Parathyroid adenoma (tissue), 2 donors: ENCODE data around the gene INPP5K.

Source experiments
- H2AFZ ChIP-seq: fragments of 300-600 bp; sonication (generic); one replicate; pipeline ENCODE4 v1.7.0; 2017; ENCODE audit warnings: antibody characterized with exemption, mild to moderate bottlenecking
- H3K27ac ChIP-seq: fragments of 300-600 bp; sonication (generic); one replicate; pipeline ENCODE4 v1.7.0; 2017
- H3K27me3 ChIP-seq: fragments of 300-600 bp; sonication (generic); one replicate; pipeline ENCODE4 v1.7.0; 2017; ENCODE audit warnings: low read length; ENCODE audit not compliant: control insufficient read depth, insufficient read depth
- H3K36me3 ChIP-seq: fragments of 300-600 bp; sonication (generic); one replicate; pipeline ENCODE4 v1.7.0; 2017; ENCODE audit warnings: low read length; ENCODE audit not compliant: control insufficient read depth, insufficient read depth
- H3K4me1 ChIP-seq: fragments of 300-600 bp; sonication (generic); one replicate; pipeline ENCODE4 v1.7.0; 2017; ENCODE audit warnings: control low read depth
- H3K4me2 ChIP-seq: fragments of 300-600 bp; sonication (generic); one replicate; pipeline ENCODE4 v1.7.0; 2017; ENCODE audit warnings: low read length
- H3K4me3 ChIP-seq: fragments of 300-600 bp; sonication (generic); one replicate; pipeline ENCODE4 v1.7.0; 2017; ENCODE audit warnings: low read depth, low read length
- H3K79me2 ChIP-seq: fragments of 300-600 bp; sonication (generic); one replicate; pipeline ENCODE4 v1.7.0; 2017; ENCODE audit warnings: control low read depth
- H3K9ac ChIP-seq: fragments of 300-600 bp; sonication (generic); one replicate; pipeline ENCODE4 v1.7.0; 2017; ENCODE audit warnings: mild to moderate bottlenecking
- H3K9me3 ChIP-seq: fragments of 300-600 bp; sonication (generic); one replicate; pipeline ENCODE4 v1.7.0; 2017; ENCODE audit warnings: low read length; ENCODE audit not compliant: control insufficient read depth
- TF ChIP-seq, protein P1 (sequence below): fragments of 300-600 bp; sonication (generic); IDR thresholded peaks from one replicate; pipeline ENCODE4 v1.7.0; 2017; ENCODE audit warnings: antibody characterized with exemption, mild to moderate bottlenecking
- donor health status: primary hyperparathyroidism.

INPP5K gene

DNA sequence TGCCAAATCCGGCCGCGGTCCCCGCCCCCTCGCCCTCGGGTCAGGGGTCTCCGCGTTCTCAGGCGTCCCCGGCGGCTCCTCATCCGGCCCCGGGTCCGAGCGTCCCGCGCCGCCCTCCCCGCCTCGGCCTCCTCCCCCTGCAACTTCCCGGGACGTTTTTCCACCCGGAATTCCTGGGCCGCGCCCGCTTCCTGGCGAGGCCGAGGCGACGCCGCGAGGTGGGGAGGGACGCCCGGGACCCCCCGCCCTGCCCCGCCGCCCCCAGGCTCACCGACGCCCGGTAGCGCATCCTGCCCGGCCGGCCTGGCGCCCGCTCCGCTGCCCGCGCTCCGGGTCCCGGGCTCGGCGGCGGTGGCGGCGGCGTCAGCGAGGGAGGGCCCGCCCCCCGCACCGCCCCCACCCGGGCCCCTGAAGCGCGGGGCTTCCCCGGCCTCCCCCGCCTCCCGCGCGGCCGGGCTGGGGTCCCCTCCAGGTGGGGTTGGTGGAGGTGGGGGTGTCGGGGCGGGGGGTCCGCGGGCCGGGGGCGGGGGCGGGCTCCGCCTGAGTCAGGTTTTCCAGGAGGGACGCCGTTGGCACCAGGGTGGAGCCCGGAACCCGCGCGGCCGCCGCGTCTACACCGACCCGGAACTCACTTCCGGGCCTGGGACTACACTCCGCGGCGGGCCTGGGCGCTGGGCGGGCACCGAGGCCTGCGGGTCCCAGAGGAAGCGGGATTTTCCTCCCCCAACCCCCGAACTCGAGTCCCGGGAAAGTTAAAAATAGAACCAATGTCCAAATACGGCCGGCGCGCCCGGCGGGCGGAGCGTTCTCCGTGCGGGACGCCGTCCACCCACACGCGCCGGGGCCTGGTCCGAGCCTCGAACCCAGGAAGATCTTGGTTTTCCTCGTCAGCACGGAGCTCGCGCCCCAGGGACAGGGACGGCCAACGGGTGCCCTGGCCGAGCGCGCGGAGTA lies 30.7 kb downstream of the INPP5K start:
- H3K4me1 ChIP-seq = peaks cover 7% of the 10 kb centered on the region
- H2AFZ ChIP-seq = peak overlapping the region; percentile 93
- no peaks in the 10 kb centered on the region for H3K27me3 ChIP-seq
- H3K9ac ChIP-seq = peak overlapping the region; percentile 46
- H3K4me2 ChIP-seq = peak overlapping the region; percentile 91
- H3K9me3 ChIP-seq = no peaks in the 10 kb centered on the region
- H3K79me2 ChIP-seq = no peaks in the 10 kb centered on the region
- peak overlapping the region; percentile 57 for H3K27ac ChIP-seq
- TF ChIP-seq, protein P1, sequence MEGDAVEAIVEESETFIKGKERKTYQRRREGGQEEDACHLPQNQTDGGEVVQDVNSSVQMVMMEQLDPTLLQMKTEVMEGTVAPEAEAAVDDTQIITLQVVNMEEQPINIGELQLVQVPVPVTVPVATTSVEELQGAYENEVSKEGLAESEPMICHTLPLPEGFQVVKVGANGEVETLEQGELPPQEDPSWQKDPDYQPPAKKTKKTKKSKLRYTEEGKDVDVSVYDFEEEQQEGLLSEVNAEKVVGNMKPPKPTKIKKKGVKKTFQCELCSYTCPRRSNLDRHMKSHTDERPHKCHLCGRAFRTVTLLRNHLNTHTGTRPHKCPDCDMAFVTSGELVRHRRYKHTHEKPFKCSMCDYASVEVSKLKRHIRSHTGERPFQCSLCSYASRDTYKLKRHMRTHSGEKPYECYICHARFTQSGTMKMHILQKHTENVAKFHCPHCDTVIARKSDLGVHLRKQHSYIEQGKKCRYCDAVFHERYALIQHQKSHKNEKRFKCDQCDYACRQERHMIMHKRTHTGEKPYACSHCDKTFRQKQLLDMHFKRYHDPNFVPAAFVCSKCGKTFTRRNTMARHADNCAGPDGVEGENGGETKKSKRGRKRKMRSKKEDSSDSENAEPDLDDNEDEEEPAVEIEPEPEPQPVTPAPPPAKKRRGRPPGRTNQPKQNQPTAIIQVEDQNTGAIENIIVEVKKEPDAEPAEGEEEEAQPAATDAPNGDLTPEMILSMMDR = no peak
- no peaks in the 10 kb centered on the region for H3K36me3 ChIP-seq
- H3K4me3 ChIP-seq = peak overlapping the region; percentile 59

DNA sequence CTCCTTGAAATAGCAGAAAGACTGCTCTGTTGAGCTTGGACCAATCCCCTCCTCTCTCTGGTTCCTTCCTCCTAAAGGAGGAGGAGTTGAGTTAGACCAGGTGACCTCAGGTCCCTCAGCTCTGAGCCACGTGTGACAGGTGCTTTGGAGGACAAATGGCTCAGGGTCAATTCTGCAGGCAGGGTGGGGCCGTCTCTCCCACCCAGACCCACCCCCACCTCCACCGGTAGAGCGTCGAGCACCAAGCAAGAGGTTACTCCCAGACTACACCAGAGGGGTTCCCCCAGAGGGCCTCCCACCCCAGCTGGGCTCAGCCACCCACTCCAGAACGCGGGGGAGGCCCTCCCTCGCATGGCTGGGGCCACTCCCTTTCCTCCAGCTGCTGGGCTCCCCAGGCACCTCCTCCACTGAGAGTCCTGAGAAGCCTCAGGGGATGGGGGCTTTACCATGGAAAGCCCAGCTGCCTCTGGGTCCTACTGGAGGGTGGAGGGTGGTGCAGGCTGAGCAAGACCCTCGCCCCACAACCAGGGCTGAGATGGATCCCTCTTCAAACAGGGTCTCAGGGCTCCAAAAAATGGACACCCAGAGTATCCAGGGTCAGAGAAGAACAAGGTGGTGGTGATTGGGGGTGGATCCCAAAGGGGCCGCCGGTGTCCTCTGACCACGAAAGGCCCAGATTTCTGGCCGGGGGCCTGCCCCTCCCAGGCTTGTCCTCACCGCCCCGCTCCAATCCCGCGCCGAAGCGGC lies 31.6 kb downstream of the INPP5K start:
- H3K4me2 ChIP-seq = peak overlapping the region; percentile 91
- peak overlapping the region; percentile 59 for H3K4me3 ChIP-seq
- no peaks in the 10 kb centered on the region for H3K27me3 ChIP-seq
- peak overlapping the region; percentile 46 for H3K9ac ChIP-seq
- H3K4me1 ChIP-seq = peaks cover 7% of the 10 kb centered on the region
- no peaks in the 10 kb centered on the region for H3K36me3 ChIP-seq
- H2AFZ ChIP-seq = peak overlapping the region; percentile 83
- TF ChIP-seq, protein P1 = no peak
- H3K79me2 ChIP-seq = no peaks in the 10 kb centered on the region
- peak overlapping the region; percentile 57 for H3K27ac ChIP-seq
- H3K9me3 ChIP-seq = no peaks in the 10 kb centered on the region

- TF ChIP-seq, protein P1 = no peak
- no peak overlapping the region for H2AFZ ChIP-seq
- H3K27me3 ChIP-seq = no peaks in the 10 kb centered on the region
- H3K9ac ChIP-seq = no peak overlapping the region
- H3K36me3 ChIP-seq = no peaks in the 10 kb centered on the region
- H3K4me3 ChIP-seq = no peak overlapping the region
- H3K4me1 ChIP-seq = peaks cover 7% of the 10 kb centered on the region
- no peaks in the 10 kb centered on the region for H3K9me3 ChIP-seq
- no peaks in the 10 kb centered on the region for H3K79me2 ChIP-seq
- H3K27ac ChIP-seq = no peak overlapping the region
- H3K4me2 ChIP-seq = peak overlapping the region; percentile 19
Measured at GRCh38 chr17:1484060-1484535, 32.3 kb downstream of the INPP5K start.

GRCh38 chr17:1482680-1483079 lies 33.7 kb downstream of the INPP5K start:
- H3K4me1 ChIP-seq = peaks cover 3% of the 10 kb centered on the region
- no peaks in the 10 kb centered on the region for H3K79me2 ChIP-seq
- H3K36me3 ChIP-seq = no peaks in the 10 kb centered on the region

More at GRCh38 chr17:1482680-1483079, 33.7 kb downstream of the INPP5K start:
- Histone ChIP-seq H3K4me2 (no peak overlapping the region), H3K9ac (no peak overlapping the region), H3K9me3 (no peaks in the 10 kb centered on the region), H3K4me3 (no peak overlapping the region), H2AFZ (no peak overlapping the region), H3K27ac (no peak overlapping the region), H3K27me3 (no peaks in the 10 kb centered on the region)
- TF ChIP-seq, protein P1 = no peak
